Activated CD8-positive, alpha-beta memory T cell treated with anti-CD3 and anti-CD28 coated beads for 36 hours (primary cell): Measurements from ENCODE around the gene CHI3L2. TPM values are rescaled to one million over a fixed set of nuclear protein-coding genes. Genes with fewer than 3 reads are reported as not detected.

Experiments
- total RNA-seq, 2 experiments: library from RNA; stranded (reverse); gene quantifications; one replicate each; pipeline ENCODE4 v1.2.3, GENCODE V29; 2021

The CHI3L2 gene
- total RNA-seq, 2 experiments from 2014 or later: 2.1 to 2.6 TPM

Other genes with a start within 250 kb of the CHI3L2 start
- gene DRAM2, start 87.6 kb upstream of the CHI3L2 start, total RNA-seq: 10 to 100 TPM; 26.9 to 27.8 TPM
- gene CEPT1, start 87.5 kb upstream of the CHI3L2 start, total RNA-seq: 10 to 100 TPM; 36.3 to 37.3 TPM
- 100 to 1,000 TPM; 232 TPM for gene DENND2D, start 27.1 kb upstream of the CHI3L2 start, total RNA-seq
- gene CHIA, start 63.1 kb downstream of the CHI3L2 start, total RNA-seq: not detected
- gene OVGP1, start 200.0 kb downstream of the CHI3L2 start, total RNA-seq: under 1 TPM; 0.40 to 0.48 TPM
- gene WDR77, start 221.5 kb downstream of the CHI3L2 start, total RNA-seq: 10 to 100 TPM; 75.4 to 78.6 TPM
- 100 to 1,000 TPM; 371 to 373 TPM for gene ATP5PB, start 221.8 kb downstream of the CHI3L2 start, total RNA-seq
- 1 to 10 TPM; 1.6 to 1.8 TPM for gene C1orf162, start 246.3 kb downstream of the CHI3L2 start, total RNA-seq